Measurements from ENCODE around the gene EIF4E1B. TPM values are rescaled to one million over a fixed set of nuclear protein-coding genes. Genes with fewer than 3 reads are reported as not detected.
A peak's percentile ranks its signal among the peaks of the same experiment; 100 is the strongest.

The EIF4E1B gene
- polyA plus RNA-seq, 2 of the 4 experiments (the other 2 are of a cell fraction), result not detected

GRCh38 chr5:176647843-176648473, 17.5 kb downstream of the EIF4E1B start:
- FAIRE-seq (no peak), ATAC-seq (peak; percentile 3 to 6; a peak in 3 of 6 replicates), DNase-seq (ENCODE audit: low read depth in 1 of 2, low spot score in 1 of 2) (no peak)
- no peak for TF ChIP-seq FOSB (CRISPR knock-in tag; IDR thresholded peaks at IDR 0.05)
- Histone ChIP-seq H3K4me2 (peak overlapping the region; percentile 94), H3K9me3 (no peaks in the 10 kb centered on the region), H3K4me1 (peaks cover 14% of the 10 kb centered on the region), H3K27ac (peak overlapping the region; percentile 86 to 94), H3K4me3 (peak overlapping the region; percentile 66)
- WGBS (ENCODE audit: missing lambda C conversion rate), result 14% methylated on average over 17 of the region's 20 CpGs
- ChIA-PET POLR2A (interaction anchor here (0.7 to 2.5 kb wide), 2 partner anchors 17 to 380 kb away, joined by 5 to 24 read pairs; partner anchors contain the start of genes EIF4E1B and SNCB), CTCF (interaction anchor here (1.1 to 6.8 kb wide), 10 partner anchors 10 to 465 kb away, joined by 3 to 68 read pairs (median 7); partner anchors contain the start of gene FAF2)

GRCh38 chr5:176648474-176649194, 18.2 kb downstream of the EIF4E1B start:
- DNase-seq (ENCODE audit: low read depth in 1 of 2, low spot score in 1 of 2) (no peak), ATAC-seq (no peak), FAIRE-seq (no peak)
- peak; percentile 23; the same call in 1 of the 2 replicates for TF ChIP-seq REST (IDR thresholded peaks at IDR 0.05)
- TF ChIP-seq CEBPB (IDR thresholded peaks at IDR 0.05), result no peak
- TF ChIP-seq ZC3H11A (IDR thresholded peaks at IDR 0.05), result no peak
- no peak for TF ChIP-seq POLR2A (IDR thresholded peaks at IDR 0.05; ENCODE audit: low read length)
- TF ChIP-seq KDM1A (IDR thresholded peaks at IDR 0.05; ENCODE audit: low read depth), result no peak
- no peak for TF ChIP-seq HOXB13 (CRISPR knock-in tag; IDR thresholded peaks at IDR 0.05; ENCODE audit: low read depth)
- no peak for TF ChIP-seq CBX2 (IDR thresholded peaks at IDR 0.05; ENCODE audit: borderline replicate concordance, low read depth)
- CTCF ChIA-PET, result interaction anchor here (1.1 to 6.8 kb wide), 9 partner anchors 9 to 465 kb away, joined by 3 to 68 read pairs (median 10); partner anchors contain the start of gene FAF2
- no peaks in the 10 kb centered on the region for H3K9me3 ChIP-seq
- peaks cover 14% of the 10 kb centered on the region for H3K4me1 ChIP-seq
- peak overlapping the region; percentile 66 for H3K4me3 ChIP-seq
- H3K27ac ChIP-seq, result peak overlapping the region in 1 of 2 experiments; percentile 94; a peak in 3 of 6 replicates
- POLR2A ChIA-PET, result interaction anchor here (0.7 to 2.5 kb wide), 2 partner anchors 17 to 379 kb away, joined by 5 to 24 read pairs; partner anchors contain the start of genes EIF4E1B and SNCB
- H3K4me2 ChIP-seq, result peak overlapping the region; percentile 94
- 84% methylated on average over 11 of the region's 15 CpGs for WGBS (ENCODE audit: missing lambda C conversion rate)

- TF ChIP-seq BHLHE40 (IDR thresholded peaks at IDR 0.05; ENCODE audit: low read depth, low read length) (no peak), CHD2 (IDR thresholded peaks at IDR 0.05; ENCODE audit: low read length, partially characterized antibody) (no peak), CHD4 (IDR thresholded peaks at IDR 0.05; ENCODE audit: borderline replicate concordance) (no peak), FOSL2 (IDR thresholded peaks at IDR 0.05) (no peak), FOSL2 (CRISPR knock-in tag; IDR thresholded peaks at IDR 0.05) (no peak), RAD21 (conservative IDR thresholded peaks at IDR 0.05 in 1 of 2, IDR thresholded peaks at IDR 0.05 in 1 of 2) (no peak), MYC (IDR thresholded peaks at IDR 0.05; ENCODE audit: borderline replicate concordance, low read length) (no peak), ZC3H11A (IDR thresholded peaks at IDR 0.05) (no peak), RNF2 (IDR thresholded peaks at IDR 0.05; ENCODE audit: borderline replicate concordance, low read depth) (no peak), KDM1A (IDR thresholded peaks at IDR 0.05; ENCODE audit: low read depth) (no peak), HES2 (IDR thresholded peaks at IDR 0.05) (no peak), NR3C1 (IDR thresholded peaks at IDR 0.05) (no peak), PHF8 (IDR thresholded peaks at IDR 0.05; ENCODE audit: borderline replicate concordance, low read depth) (no peak), RCOR1 (IDR thresholded peaks at IDR 0.05; ENCODE audit: low read depth, low read length) (no peak), TFCP2L1 (CRISPR knock-in tag; IDR thresholded peaks at IDR 0.05) (no peak), FOSB (CRISPR knock-in tag; IDR thresholded peaks at IDR 0.05) (no peak)
- POLR2A ChIA-PET, result no interaction called here
Measured at GRCh38 chr5:176650354-176650884, 19.9 kb downstream of the EIF4E1B start.

More at GRCh38 chr5:176650354-176650884, 19.9 kb downstream of the EIF4E1B start:
- no peak overlapping the region for H3K4me2 ChIP-seq
- H3K9me3 ChIP-seq, result no peaks in the 10 kb centered on the region
- ATAC-seq (no peak), FAIRE-seq (no peak), DNase-seq (ENCODE audit: low read depth in 1 of 2, low spot score in 1 of 2) (no peak)
- 77% methylated on average over 8 of the region's 8 CpGs for WGBS (ENCODE audit: missing lambda C conversion rate)
- no peak overlapping the region for H3K4me3 ChIP-seq
- peaks cover 14% of the 10 kb centered on the region for H3K4me1 ChIP-seq
- H3K27ac ChIP-seq, result no peak overlapping the region
- CTCF ChIA-PET, result interaction anchor here (1.0 to 6.8 kb wide), 5 partner anchors 8 to 463 kb away, joined by 3 to 68 read pairs (median 4); no protein-coding TSS in a partner anchor
